HG03196 (cell line): ENCODE measurements around the gene NPFFR1.
"Not testable (repeated sequence)": the region's sequence is repeated elsewhere in the genome, so short reads cannot be mapped to it uniquely, and the experiment has no call there.

Source experiments
- ATAC-seq: cut with Tn5 transposase; IDR thresholded peaks from one replicate; pipeline ENCODE4 v1.9.1; 2021; ENCODE audit not compliant: unreplicated experiment

NPFFR1 gene

DNA sequence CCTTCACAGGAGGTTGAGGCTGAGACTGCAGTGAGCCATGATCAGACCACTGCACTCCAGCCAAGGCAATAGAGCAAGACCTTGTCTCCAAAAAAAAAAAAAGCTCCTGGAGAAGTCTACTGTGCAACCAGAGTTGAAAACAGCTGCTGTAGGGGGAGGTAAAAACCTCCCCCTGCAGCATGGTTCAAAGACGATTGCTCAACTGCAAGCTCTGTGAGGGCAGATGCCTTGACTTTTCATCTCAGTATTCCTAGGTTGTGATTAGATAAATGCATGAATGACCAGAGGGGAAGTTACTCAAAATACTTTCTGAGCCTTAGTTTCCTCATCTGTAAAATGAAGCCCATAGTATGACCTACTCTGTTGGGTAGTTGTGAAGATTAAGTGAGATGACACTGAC lies 25.6 kb downstream of the NPFFR1 start:
- ATAC-seq: no peak

DNA sequence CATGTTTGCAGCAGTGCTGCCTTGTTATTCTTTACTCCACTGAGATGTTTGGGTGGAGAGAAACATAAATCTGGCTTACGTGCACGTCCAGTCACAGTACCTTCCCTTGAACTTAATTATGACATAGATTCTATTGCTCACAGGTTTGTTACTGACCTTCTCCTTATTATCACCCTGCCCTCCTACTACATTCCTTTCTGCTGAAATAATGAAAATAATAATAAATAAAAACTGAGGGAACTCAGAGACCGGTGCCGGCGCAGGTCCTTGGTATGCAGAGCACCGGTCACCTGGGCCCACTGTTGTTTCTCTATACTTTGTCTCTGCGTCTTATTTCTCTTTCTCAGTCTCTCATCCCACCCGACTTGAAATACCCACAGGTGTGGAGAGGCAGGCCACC lies 26.0 kb downstream of the NPFFR1 start:
- ATAC-seq: not testable (repeated sequence)

DNA sequence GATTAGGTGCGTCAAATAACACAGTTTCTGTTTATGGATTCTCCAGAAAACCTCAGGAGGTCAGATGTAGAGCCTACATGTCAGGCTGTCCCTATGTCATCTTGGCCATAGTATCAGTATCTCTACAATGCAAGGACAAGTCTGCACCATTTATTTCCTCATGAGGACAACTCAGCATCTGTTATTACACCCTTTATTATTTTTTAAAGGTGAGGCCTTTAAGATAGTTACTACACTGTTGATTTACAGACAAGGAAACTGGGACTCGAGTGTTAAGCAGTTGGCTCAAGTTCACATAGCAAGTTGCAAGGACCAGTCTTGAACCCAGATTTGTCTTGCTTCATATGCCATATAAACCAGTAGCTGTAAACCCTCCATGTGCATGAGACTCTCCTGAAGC lies 27.3 kb downstream of the NPFFR1 start:
- no peak for ATAC-seq

DNA sequence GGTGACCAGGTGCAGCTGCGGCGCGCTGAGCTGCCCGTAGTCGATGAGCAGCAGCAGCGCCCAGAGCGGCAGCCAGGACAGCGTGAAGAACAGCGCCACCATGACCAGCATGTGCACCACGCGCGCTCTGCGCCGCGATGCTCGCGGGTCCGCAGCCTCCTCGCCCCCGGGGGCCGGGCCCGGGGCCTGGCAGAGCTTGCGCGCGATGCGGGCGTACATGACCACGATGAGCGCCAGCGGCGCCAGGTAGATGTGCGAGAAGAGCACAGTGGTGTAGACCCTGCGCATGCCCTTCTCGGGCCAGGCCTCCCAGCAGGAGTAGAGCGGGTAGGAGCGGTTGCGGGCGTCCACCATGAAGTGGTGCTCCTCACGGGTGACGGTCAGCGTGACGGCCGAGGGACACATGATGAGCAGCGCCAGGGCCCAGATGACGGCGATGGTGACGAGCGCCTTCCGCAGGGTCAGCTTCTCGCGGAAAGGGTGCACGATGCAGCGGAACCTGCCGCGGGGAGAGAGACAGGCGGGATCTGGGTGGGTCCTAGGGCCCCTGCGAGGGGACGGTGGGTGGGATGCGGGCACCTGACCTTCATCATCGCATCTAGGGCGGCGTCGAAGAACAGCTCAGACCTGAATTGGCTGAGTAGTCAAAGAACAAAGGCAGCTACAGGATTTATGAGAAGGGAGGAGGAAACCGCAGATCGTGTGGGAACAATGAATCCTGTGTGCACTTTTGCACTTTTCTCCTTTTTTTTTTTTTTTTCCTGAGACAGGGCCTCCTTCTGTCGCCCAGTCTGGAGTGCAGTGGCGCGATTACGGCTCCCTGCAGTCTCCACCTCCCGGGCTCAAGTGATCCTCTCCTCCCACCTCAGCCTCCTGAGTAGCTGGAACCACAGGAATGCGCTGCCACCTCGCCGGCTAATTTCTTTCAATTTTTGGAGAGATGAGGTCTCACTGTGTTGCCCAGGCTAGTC lies 28.2 kb downstream of the NPFFR1 start:
- no peak for ATAC-seq

DNA sequence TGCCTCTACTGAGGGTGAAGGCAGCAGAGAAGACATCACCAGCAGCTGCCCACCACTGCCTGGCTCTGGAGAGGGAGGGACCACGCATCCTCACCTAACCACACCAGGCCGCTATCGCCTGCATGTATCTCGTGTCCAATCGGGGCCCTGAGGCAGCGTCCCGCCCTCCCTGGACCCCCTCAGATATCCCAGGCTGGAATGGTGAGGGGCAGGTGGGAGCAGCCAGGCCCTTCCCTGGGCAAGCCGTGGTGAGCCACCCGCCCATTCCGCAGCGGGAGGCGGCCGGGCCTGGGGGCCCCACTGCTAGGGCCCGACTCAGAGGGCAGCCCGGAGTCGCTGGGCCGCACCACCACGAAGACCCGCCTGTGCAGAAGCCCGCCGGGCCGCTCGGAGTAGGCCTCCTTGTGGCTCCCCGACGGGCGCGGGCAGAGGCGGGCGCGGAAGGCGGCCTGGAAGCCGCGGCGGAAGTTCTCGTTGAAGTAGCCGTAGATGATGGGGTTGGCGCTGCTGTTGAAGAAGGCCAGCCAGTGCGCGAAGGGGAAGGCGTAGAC lies 29.0 kb downstream of the NPFFR1 start:
- ATAC-seq: no peak

DNA sequence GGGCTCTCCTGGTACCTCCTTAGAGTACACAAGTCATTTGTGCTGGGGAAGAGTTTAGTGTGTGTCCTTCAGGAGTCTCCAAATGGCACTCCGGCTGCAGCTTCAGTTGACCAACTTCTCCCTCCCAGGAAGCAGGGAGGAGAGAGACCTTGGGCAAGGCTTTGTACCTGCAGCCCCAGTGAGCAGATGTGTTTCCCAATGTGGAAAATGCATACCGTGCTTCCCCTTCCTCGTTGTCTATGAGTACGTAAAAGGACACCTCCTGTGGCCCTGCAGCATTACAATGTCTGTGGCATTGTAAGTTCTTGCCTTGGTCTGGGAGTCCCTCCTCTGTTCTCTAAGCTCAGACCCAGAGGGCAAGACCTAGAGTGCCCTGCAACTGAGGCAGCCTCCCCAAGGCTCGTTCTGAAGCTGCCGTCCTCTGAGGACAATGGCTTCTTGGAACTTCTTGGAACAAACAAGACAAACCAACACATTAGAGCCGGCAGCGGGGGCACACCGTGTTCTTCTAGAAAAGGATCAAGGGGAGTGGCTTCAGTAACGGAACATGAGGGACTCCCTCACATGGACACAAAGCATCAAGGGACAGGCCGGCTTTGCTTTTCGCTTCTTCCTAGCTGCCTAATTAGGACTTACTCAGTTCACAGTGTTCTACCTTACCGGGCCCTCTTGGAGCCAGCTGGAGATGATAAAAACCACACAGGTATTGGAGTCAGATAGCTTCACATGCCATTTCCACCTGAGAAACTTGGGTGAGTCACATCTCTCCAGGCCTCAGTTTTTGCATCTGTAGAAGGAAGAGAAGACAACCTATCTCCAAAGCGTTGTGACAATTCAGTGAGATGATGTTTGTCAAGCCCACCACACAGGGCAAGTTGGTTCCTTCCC lies 29.7 kb downstream of the NPFFR1 start:
- ATAC-seq: no peak

DNA sequence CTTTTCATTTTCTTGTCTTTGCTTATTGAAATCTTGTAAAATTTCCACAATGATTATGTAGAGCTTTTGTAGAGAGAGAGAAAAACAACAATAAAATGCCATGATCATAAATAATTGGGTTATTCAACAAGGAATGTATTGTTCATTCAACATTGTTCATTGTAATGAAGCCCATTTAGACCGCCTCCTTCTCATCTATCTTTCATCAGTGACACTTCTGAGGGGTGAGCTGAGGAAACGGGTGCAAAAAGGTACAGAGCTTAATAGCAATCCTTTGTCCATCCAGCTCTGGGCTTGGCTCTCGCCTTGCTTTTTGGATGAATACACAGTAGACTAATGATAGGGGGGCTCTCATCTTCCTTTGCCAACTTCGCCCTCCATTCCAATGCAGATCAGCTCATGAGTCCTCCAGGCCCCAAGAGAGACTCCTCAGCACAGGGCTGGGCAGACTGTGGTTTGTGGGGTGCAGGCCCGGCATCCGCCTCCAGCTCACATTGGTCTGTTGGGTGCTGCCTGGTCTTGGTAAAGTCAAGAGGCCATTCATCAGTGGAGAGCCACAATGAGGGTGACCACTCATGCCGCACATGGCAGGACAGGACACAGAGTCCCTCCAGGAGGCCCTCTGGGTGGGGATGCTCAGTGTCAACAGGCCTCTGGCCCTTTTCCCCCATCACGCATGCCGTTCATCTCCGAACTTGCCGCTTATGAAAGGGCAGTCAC lies 32.7 kb downstream of the NPFFR1 start:
- no peak for ATAC-seq

DNA sequence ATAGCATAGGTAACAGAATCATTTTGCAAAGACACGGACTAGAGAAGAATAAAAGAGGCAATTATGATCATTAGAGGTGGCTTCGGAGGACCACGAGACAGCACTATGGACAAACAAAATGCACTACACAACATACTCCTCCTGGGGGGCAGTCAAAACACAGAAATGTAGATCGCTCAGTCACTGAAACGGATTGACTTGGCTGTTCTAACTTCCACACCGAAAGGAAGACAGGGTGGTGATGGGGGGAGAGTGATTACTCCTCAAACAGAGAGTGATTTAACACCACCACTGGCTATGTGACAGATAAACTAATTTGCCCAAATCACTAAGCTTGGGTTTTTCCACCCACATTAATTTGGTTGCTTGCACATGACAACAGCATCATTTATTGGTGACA lies 36.4 kb downstream of the NPFFR1 start:
- no peak for ATAC-seq

DNA sequence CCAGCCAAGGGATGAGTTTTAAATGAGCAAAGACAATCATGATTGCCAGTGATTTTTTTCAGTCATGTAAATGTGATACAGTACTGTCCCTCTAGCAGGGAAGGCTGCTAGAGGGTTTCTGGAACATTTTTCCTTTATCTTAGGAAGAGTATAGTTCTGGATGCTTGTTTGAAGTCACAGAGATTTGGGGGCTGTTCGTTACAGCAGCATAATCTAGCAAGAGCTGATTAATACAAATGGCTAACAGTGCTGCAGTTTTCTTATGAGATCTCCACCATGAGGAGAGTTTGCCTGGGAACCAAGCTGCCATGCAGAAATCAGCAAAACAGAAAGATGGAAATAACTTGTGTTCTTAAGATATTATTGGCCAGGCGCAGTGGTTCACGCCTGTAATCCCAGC lies 42.7 kb downstream of the NPFFR1 start:
- ATAC-seq: no peak

DNA sequence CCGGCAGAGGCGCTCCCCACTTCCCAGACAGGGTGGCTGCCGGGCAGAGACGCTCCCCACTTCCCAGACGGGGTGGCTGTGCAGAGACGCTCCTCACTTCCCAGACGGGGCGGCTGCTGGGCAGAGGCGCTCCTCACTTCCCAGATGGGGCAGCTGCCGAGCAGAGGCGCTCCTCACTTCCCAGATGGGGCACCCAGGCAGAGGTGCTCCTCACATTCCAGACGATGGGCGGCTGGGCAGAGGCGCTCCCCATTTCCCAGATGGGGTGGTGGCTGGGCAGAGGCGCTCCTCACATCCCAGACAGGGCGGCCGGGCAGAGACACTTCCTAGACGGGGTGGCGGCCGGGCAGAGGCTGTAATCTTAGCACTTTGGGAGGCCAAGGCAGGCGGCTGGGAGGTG lies 43.8 kb downstream of the NPFFR1 start:
- not testable (repeated sequence) for ATAC-seq

DNA sequence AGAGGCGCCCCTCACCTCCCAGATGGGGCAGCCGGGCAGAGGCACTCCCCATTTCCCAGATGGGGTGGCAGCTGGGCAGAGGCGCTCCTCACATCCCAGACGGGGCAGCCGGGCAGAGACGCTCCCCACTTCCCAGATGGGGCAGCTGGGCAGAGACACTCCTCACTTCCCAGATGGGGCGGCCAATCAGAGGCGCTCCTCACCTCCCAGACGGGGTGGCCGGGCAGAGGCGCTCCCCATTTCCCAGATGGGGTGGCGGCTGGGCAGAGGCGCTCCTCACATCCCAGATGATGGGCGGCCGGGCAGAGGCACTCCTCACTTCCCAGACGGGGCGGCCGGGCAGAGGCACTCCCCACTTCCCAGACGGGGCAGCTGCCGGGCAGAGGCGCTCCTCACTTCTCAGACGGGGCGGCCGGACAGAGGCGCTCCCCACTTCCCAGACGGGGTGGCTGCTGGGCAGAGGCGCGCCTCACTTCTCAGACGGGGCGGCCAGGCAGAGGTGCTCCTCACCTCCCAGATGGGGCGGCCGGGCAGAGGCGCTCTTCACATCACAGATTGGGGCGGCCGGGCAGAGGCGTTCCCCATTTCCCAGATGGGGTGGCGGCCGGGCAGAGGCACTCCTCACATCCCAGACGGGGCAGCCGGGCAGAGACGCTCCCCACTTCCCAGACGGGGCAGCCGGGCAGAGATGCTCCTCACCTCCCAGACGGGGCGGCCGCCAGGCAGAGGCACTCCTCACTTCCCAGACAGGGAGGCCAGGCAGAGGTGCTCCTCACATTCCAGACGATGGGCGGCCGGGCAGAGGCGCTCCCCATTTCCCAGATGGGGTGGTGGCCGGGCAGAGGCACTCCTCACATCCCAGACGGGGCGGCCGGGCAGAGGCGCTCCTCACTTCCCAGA lies 44.5 kb downstream of the NPFFR1 start:
- ATAC-seq: not testable (repeated sequence)

DNA sequence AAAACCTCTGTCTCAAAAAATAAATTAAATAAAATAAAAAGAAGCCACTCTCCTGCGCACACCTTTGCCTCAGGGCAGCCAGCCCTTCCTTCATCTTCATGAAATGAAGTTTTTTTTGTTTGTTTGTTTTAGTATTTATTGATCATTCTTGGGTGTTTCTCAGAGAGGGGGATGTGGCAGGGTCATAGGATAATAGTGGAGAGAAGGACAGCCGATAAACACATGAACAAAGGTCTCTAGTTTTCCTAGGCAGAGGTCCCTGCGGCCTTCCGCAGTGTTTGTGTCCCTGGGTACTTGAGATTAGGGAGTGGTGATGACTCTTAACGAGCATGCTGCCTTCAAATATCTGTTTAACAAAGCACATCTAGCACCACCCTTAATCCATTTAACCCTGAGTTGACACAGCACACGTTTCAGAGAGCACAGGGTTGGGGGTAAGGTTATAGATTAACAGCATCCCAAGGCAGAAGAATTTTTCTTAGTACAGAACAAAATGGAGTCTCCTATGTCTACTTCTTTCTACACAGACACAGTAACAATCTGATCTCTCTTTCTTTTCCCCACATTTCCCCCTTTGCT lies 45.8 kb downstream of the NPFFR1 start:
- not testable (repeated sequence) for ATAC-seq

DNA sequence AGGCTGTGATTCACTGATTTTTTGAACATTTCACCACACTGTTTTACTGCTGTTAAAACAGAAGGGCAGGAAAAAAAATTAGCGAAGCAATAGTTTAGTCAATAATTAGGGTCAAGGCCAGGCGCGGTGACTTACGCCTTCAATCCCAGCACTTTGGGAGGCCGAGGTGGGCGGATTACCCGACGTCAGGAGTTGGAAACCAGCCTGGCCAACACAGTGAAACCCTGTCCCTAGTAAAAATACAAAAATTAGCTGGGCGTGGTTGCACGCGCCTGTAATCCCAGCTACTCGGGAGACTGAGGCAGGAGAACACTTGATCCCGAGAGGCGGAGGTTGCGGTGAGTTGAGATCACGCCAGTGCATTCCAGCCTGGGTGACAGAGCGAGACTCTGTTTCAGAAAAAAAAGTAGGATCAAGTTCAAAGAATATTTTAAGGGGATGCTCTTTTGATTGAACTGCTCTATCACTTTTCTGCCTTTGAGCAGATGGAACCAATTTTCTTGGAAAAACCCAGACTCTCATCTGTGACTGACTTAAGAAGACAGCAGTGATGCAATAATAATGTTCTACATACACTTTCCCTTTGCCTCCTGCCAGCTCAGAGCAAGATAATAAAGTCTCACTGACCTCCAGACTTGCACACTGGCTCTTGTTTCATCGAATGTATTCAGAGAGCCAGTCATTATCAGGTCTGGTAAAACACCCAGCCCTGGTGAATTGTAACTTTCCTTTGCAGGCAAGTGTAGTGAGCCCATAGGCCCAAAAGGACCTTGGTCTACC lies 48.9 kb downstream of the NPFFR1 start:
- no peak for ATAC-seq

DNA sequence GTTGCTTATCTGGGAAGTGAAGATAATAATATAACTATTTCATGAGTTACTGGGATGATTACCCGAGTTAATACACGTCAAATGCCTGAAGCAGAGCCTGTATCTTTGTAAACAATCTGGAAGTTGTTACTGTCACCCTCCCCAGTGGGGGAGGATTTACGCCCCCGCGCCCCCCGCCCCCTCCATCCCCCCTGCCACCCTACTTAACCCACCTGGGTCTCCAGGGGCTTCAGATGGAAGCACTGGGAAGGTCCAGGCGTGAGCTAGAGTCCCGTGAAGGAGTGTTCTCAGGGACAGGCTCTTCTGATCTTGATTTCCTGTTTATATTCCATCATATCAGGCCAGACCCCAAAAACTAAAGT lies 49.9 kb downstream of the NPFFR1 start:
- ATAC-seq: no peak

DNA sequence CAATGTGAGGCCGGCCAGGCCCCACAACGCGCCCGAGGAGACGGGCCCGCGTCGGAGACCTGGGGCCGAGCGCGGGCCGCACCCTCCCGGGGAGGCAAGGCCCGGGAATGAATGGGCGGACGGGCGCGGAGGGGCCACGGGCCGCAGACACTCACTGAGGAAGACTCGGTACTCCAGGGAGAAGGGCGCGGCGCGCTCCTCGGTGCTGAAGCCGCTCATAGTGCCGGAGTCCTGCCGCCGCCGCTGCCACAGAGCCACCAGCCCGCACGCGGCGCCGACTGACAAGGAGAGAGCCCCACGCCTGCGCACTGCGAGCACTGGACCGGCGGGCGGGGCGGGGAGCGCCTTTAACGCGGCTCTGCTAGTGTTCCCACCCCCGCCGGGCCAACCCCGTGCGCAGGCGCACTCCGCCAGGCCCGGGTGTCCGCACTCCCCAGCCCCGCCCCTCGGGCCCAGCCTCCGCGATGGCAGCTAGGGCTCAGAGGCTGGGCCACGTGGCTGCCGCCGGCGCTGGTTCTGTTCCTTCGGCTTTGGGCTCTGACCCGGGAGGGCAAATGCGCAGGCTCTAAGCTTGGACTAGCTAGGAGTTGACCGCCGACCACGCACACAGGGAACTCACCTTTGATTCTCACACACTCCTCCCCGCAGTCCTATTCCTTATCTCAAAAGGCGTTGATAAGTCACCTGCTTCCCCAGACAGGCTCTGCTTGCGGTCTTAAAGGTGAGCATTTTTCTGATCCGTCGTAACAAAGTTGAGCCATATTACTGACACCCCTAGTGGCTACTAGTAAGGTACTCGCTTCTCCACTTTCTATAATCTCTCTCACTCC lies 50.5 kb downstream of the NPFFR1 start, which contains the start of gene PPA1:
TSS of gene PPA1 (minus strand) at position 321 of the 830 bp plus-strand sequence. CDS start at position 219, 102 bp downstream.
- ATAC-seq: peak; percentile 82

DNA sequence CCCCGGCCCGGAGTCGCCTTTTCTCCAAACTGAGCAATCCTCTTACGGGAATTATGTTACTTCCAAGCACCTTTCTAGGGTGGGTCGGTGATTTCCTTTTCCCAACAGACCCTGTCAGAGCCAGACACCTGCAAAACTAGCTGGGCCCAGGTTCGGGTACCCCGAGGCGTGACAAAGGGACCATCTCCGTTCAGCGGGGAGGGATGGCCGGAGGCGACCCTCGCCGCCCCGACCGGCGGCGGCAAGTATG lies 51.0 kb downstream of the NPFFR1 start:
- no peak for ATAC-seq

DNA sequence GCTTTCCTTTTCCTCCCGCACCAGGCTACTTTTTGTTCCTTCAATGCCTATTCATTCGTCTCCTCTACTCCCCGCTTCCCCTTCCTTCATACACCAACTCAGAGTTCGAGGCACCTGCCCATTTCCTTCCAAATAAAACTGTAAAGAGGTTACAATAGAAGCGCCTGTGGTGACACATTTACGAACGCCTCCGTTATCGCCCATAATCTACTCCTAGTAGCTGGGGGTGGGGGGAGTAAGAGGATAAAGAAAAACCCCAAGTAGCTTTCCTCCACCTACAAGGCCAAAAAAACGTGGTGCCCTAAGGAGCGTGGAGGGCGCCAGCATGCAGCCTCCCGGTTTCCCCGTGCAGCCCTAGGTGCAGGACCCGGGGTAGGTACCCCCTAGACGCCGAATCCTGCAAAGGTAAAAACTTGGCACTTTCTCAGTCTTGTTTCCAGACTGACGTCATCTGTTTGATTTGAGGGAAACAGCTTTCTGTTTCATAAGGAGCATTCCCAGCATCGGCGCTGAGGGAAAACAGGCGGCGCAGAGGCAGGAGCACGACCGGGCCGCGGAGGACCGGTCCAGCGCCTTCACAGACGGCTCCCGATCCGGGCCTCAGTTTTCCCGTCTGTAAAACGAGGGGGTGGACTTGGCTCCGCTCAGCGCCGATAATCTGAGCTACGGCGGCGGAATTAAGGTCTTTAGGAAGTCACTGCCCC lies 51.5 kb downstream of the NPFFR1 start:
- no peak for ATAC-seq
